NCI-H524 treated with DMSO at 0.1 percent for 48 hours (cell line): ENCODE data around the gene UBR4.

Experiments used
- DNase-seq: peaks from one replicate; lab custom pipeline; 2025; lab: John Stamatoyannopoulos, UW

UBR4 gene

GRCh38 chr1:19057182-19057779 is 152.8 kb downstream of the UBR4 start:
- DNase-seq, result no peak

GRCh38 chr1:19055701-19056100 is 154.4 kb downstream of the UBR4 start:
- no peak for DNase-seq

- no peak for DNase-seq
Measured at GRCh38 chr1:19055001-19055400, 155.1 kb downstream of the UBR4 start.

- DNase-seq, result no peak
Measured at GRCh38 chr1:19054216-19054615, 155.8 kb downstream of the UBR4 start.

GRCh38 chr1:19053486-19053885 is 156.6 kb downstream of the UBR4 start:
- no peak for DNase-seq

GRCh38 chr1:19049798-19050197 is 160.3 kb downstream of the UBR4 start:
- DNase-seq, result no peak

GRCh38 chr1:19049128-19049768 is 160.8 kb downstream of the UBR4 start:
- DNase-seq, result no peak

- DNase-seq, result no peak
Measured at GRCh38 chr1:19046972-19047731, 162.9 kb downstream of the UBR4 start.

- DNase-seq, result no peak
Measured at GRCh38 chr1:19045898-19046880, 163.9 kb downstream of the UBR4 start.

GRCh38 chr1:19044975-19045831 is 164.9 kb downstream of the UBR4 start:
- DNase-seq, result no peak

GRCh38 chr1:19044471-19044870 is 165.6 kb downstream of the UBR4 start:
- no peak for DNase-seq

- DNase-seq, result no peak
Measured at GRCh38 chr1:19043579-19044443, 166.3 kb downstream of the UBR4 start.

- no peak for DNase-seq
Measured at GRCh38 chr1:19042675-19043578, 167.1 kb downstream of the UBR4 start.

- DNase-seq, result no peak
Measured at GRCh38 chr1:19040010-19040680, 169.9 kb downstream of the UBR4 start.

GRCh38 chr1:19038732-19039131 is 171.3 kb downstream of the UBR4 start:
- no peak for DNase-seq

GRCh38 chr1:19038096-19038495 is 172.0 kb downstream of the UBR4 start:
- no peak for DNase-seq

- DNase-seq, result no peak
Measured at GRCh38 chr1:19037659-19038058, 172.4 kb downstream of the UBR4 start.

- no peak for DNase-seq
Measured at GRCh38 chr1:19036813-19037605, 173.1 kb downstream of the UBR4 start.
